Fibroblast of villous mesenchyme (primary cell): ENCODE data around the gene C4orf51. TPM values are rescaled to one million over a fixed set of nuclear protein-coding genes. Genes with fewer than 3 reads are reported as not detected.

Experiments used
- DNase-seq: peaks from one replicate; pipeline ENCODE4 v3.0.0-alpha.2; 2010; ENCODE audit warnings: low read depth
- H3K4me3 ChIP-seq: 2 replicates; pipeline ENCODE4 v1.5.1; 2011; ENCODE audit warnings: low read depth, mild to moderate bottlenecking, low read length
- CTCF ChIP-seq: IDR thresholded peaks from 2 replicates; pipeline ENCODE4 v1.5.1; 2012; ENCODE audit warnings: low read depth, mild to moderate bottlenecking, low read length; ENCODE audit not compliant: insufficient read depth
- total RNA-seq: library from RNA; depleted of rRNA; stranded (reverse); fragments of >200 nt; gene quantifications from 2 replicates; pipeline ENCODE4 v1.2.3, GENCODE V29; 2012

Gene C4orf51
- total RNA-seq, 1 donor: not detected

- TF ChIP-seq CTCF: no peak
- DNase-seq: no peak
- no peak overlapping the region for H3K4me3 ChIP-seq
These were observed 80.2 kb downstream of the C4orf51 start for GRCh38 chr4:145760176-145760575.

GRCh38 chr4:145760961-145761929 is 81.3 kb downstream of the C4orf51 start:
- DNase-seq: no peak
- TF ChIP-seq CTCF: no peak
- no peak overlapping the region for H3K4me3 ChIP-seq

DNA sequence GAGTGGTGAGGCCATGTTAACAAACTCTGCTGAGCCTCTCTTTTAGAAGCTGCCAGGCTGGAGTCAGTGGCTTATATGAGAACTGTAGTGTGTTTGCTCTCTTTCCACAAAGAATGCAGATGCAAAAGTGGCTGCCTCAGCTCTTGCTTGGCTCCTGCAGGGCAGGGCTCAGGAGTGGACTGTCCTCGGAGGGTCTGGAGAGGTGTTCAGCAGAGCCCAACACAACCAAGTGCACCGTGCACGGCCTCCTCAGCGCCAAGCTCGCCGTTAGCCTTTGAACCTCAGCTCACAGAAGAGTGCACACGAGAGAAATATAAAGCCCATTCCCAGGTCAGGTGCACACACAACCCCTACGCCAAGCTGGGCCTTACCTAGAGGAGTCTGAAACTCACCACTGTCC is 82.8 kb downstream of the C4orf51 start:
- no peak overlapping the region for H3K4me3 ChIP-seq
- no peak for TF ChIP-seq CTCF
- DNase-seq: no peak

- TF ChIP-seq CTCF: no peak
- H3K4me3 ChIP-seq: no peak overlapping the region
- DNase-seq: no peak
These were observed 83.5 kb downstream of the C4orf51 start for GRCh38 chr4:145763399-145763798.

GRCh38 chr4:145766273-145766672 is 86.3 kb downstream of the C4orf51 start:
- DNase-seq: no peak
- TF ChIP-seq CTCF: no peak
- H3K4me3 ChIP-seq: no peak overlapping the region

DNA sequence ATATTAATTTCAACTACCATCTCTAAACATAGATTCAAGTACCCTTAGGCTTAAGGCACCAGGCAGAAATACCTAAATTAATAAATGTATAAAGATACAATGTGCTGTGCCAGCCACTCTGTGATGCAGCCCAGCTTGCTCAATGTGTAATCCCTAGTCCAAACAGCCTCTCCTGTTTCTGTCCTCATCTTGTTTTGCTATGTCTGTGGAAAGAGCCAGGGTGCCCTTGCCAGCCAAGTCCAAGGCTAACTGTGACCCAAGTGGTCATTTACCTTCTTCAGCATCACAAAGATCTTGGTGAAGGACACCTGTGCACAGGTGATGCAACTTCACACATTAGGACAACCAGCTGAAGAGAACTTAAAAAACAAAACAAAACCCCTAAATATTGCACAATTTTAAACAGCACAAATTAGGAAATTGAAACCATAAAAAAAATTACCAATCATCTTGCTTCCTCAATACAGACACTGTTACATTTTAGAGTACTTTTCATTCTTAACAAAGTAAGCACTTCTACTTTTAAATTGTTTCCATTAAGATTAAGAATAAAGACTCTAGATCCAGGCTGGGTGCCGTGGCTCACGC is 89.6 kb downstream of the C4orf51 start:
- no peak for TF ChIP-seq CTCF
- DNase-seq: no peak
- H3K4me3 ChIP-seq: no peak overlapping the region

DNA sequence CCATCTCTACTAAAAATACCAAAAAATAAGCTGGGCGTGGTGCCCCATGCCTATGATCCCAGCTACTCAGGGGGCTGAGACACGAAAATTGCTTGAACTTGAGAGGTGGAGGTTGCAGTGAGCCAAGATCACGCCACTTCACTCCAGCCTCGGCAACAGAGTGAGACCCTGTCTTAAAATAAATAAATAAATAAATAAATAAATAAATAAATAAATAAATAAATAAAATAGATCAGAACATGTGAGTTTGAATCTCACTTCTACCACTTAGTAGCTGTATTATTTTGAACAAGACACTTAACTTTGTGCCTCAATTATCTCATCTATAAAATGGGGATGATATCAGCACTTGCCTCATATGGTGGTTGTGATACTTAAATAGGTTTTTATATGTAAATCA is 90.2 kb downstream of the C4orf51 start:
- DNase-seq: no peak
- H3K4me3 ChIP-seq: no peak overlapping the region
- TF ChIP-seq CTCF: no peak
